ENCODE results near the gene RUNX2. TPM values are rescaled to one million over a fixed set of nuclear protein-coding genes. Genes with fewer than 3 reads are reported as not detected.

The RUNX2 gene
- total and polyA plus RNA-seq, 2 of the 8 experiments (the other 6 are each of a cell fraction or from before 2014, with no cell fraction given): 0.26 to 1.2 TPM

DNA sequence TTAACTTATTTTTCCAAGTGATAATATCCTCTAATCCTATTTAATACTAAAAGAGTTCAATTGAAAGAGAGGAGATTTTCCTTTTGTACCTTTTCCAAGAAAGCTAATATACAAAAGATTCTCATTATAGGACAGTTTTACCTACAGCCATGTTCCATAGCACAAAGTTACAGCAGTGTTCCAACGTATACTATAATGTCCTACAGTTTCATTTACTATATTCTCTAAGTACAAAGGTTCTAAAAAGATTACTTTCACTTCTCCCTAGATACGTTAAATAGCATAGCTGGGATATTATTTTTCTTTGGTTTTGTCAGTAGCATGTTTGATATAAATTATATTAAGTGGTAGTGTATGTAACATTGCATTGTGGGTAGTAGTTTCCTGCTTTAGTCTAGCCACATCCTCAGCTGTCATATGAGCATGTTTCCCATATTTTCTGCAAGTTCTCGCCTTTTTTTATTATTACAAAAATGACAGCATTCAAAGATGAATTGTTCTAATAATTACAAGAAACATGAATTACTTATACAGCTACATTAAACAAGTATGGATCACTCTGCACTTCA is 4.4 kb upstream of the RUNX2 start:
- no peak overlapping the region for H2BK15ac ChIP-seq (ENCODE audit: low read length)
- CTCF ChIA-PET (ENCODE audit: partially characterized antibody): interaction anchor here (0.7 kb wide), 1 partner anchor 8 kb away, joined by 5 read pairs; no protein-coding TSS in a partner anchor
- TF ChIP-seq TEAD4 (IDR thresholded peaks at IDR 0.05; ENCODE audit: low read depth, low read length) (no peak), RFX5 (IDR thresholded peaks at IDR 0.05; ENCODE audit: borderline replicate concordance, low read depth, low read length) (no peak), ZNF274 (IDR thresholded peaks at IDR 0.05; ENCODE audit: borderline replicate concordance, extremely low read depth, low read length) (no peak), BRCA1 (IDR thresholded peaks at IDR 0.05; ENCODE audit: low read depth, low read length) (no peak), CTBP2 (IDR thresholded peaks at IDR 0.05; ENCODE audit: borderline replicate concordance, insufficient read depth, insufficient read length, low read length) (no peak), PHF8 (conservative IDR thresholded peaks at IDR 0.05; ENCODE audit: low read depth, low read length) (no peak), CHD1 (IDR thresholded peaks at IDR 0.05; ENCODE audit: low read depth, low read length) (no peak), YY1 (IDR thresholded peaks at IDR 0.05; ENCODE audit: low read depth, low read length) (no peak), KDM5A (IDR thresholded peaks at IDR 0.05; ENCODE audit: low read length) (no peak), BCL11A (IDR thresholded peaks at IDR 0.05; ENCODE audit: low read depth in 2 of 2, low read length in 2 of 2) (no peak), SRF (IDR thresholded peaks at IDR 0.05; ENCODE audit: low read depth, low read length) (no peak)

More for the DNA sequence above, 4.4 kb upstream of the RUNX2 start:
- Histone ChIP-seq H3K79me2 (ENCODE audit: control insufficient read depth in 1 of 2, insufficient read depth in 2 of 2, low read length in 2 of 2) (no peaks in the 10 kb centered on the region), H3K23me2 (ENCODE audit: low read depth, low read length) (no peaks in the 10 kb centered on the region; the same call in 1 of the 2 replicates), H3K23ac (ENCODE audit: insufficient read length) (no peak overlapping the region), H4K91ac (replicated peaks; ENCODE audit: insufficient read length, low read length) (no peak overlapping the region), H3K56ac (replicated peaks; ENCODE audit: insufficient read length, low read depth, low read length) (no peak overlapping the region), H4K5ac (ENCODE audit: insufficient read length, low read depth, low read length) (no peak overlapping the region), H2BK12ac (ENCODE audit: low read depth, low read length) (no peak overlapping the region), H3K36me3 (ENCODE audit: control insufficient read depth in 2 of 4, insufficient read depth in 4 of 4, low read length in 3 of 4) (no peaks in the 10 kb centered on the region), H2BK120ac (replicated peaks; ENCODE audit: low read depth, low read length) (no peak overlapping the region), H2BK20ac (ENCODE audit: low read length) (no peak overlapping the region), H3K27ac (ENCODE audit: low read depth, low read length) (no peak overlapping the region), H3K4ac (replicated peaks; ENCODE audit: insufficient read length, low read depth, low read length) (no peak overlapping the region), H4K8ac (ENCODE audit: extremely low read depth, insufficient read depth, low read length) (no peak overlapping the region), H3K9ac (replicated peaks in 1 of 4; ENCODE audit: extremely low read depth in 1 of 4, low read depth in 3 of 4, low read length in 3 of 4) (no peak overlapping the region), H3K4me2 (ENCODE audit: insufficient read depth in 1 of 2, low read depth in 2 of 2, low read length in 2 of 2) (no peak overlapping the region), H3K4me3 (ENCODE audit: extremely low read depth in 1 of 4, insufficient read depth in 2 of 4, low read depth in 3 of 4, low read length in 4 of 4) (no peak overlapping the region), H3K18ac (ENCODE audit: extremely low read depth, low read length) (no peak overlapping the region), H2AK5ac (ENCODE audit: low read depth, low read length) (no peak overlapping the region), H2BK5ac (ENCODE audit: low read depth, low read length) (no peak overlapping the region), H3K27me3 (replicated peaks in 1 of 4; ENCODE audit: control insufficient read depth in 3 of 4, extremely low read depth in 1 of 4, insufficient read depth in 3 of 4, low read length in 3 of 4) (no peaks in the 10 kb centered on the region), H3K14ac (ENCODE audit: insufficient read length) (no peak overlapping the region), H3K9me3 (ENCODE audit: insufficient read depth in 2 of 2, low read depth in 1 of 2, low read length in 1 of 2) (no peaks in the 10 kb centered on the region), H2AFZ (ENCODE audit: low read length) (no peak overlapping the region), H3K4me1 (replicated peaks in 1 of 4; ENCODE audit: control insufficient read depth in 3 of 4, insufficient read depth in 4 of 4, low read length in 3 of 4) (peaks cover 0 to 7% (median 3%) of the 10 kb centered on the region in 4 experiments; a peak in 3 of 7 replicates), H3K79me1 (ENCODE audit: low read depth, low read length) (peaks cover 2% of the 10 kb centered on the region; the same call in 1 of the 2 replicates), H4K20me1 (replicated peaks in 1 of 2; ENCODE audit: control insufficient read depth in 1 of 2, insufficient read depth in 2 of 2, low read length in 2 of 2) (no peaks in the 10 kb centered on the region)
- WGBS, 2 experiments (ENCODE audit: extremely low coverage in 1 of 2, insufficient coverage in 1 of 2, insufficient read length in 1 of 2, insufficient replicate concordance in 2 of 2, low coverage in 1 of 2, low lambda C conversion rate in 2 of 2, missing lambda C conversion rate in 1 of 2): 92% methylated on average over 3 of the region's 3 CpGs; no CpG with 5 or more reads in 1 of the 2 experiments
- POLR2A ChIA-PET (ENCODE audit: partially characterized antibody): no interaction called here
- DNase-seq (ENCODE audit: low read depth in 1 of 2, low spot score in 2 of 2) (no peak), FAIRE-seq (no peak)

Measured in H1 (cell line).